HG02571 (cell line): Measurements from ENCODE around the gene PLEKHM3.
"Not testable (repeated sequence)": the region's sequence is repeated elsewhere in the genome, so short reads cannot be mapped to it uniquely, and the experiment has no call there.

Experiments
- ATAC-seq: cut with Tn5 transposase; IDR thresholded peaks from one replicate; pipeline ENCODE4 v1.9.1; 2021; ENCODE audit warnings: mild to moderate bottlenecking, moderate library complexity; ENCODE audit not compliant: unreplicated experiment

PLEKHM3 gene

GRCh38 chr2:208037564-208038487, 12.5 kb upstream of the PLEKHM3 start:
- no peak for ATAC-seq

GRCh38 chr2:208036357-208036756, 11.0 kb upstream of the PLEKHM3 start:
- ATAC-seq = no peak

GRCh38 chr2:208034503-208035140, 9.3 kb upstream of the PLEKHM3 start:
- no peak for ATAC-seq

GRCh38 chr2:208033701-208034502, 8.6 kb upstream of the PLEKHM3 start:
- ATAC-seq = peak; percentile 96

- ATAC-seq = no peak
Measured at GRCh38 chr2:208031608-208032019, 6.3 kb upstream of the PLEKHM3 start.

GRCh38 chr2:208025814-208026184, 472 bp upstream of the PLEKHM3 start:
- ATAC-seq = peak; percentile 15

GRCh38 chr2:208024091-208024490, 1.2 kb downstream of the PLEKHM3 start:
- ATAC-seq = no peak

- no peak for ATAC-seq
Measured at GRCh38 chr2:208020253-208020652, 5.1 kb downstream of the PLEKHM3 start.

- not testable (repeated sequence) for ATAC-seq
Measured at GRCh38 chr2:208018124-208018712, 7.1 kb downstream of the PLEKHM3 start.

- ATAC-seq = no peak
Measured at GRCh38 chr2:208017721-208018120, 7.6 kb downstream of the PLEKHM3 start.

- ATAC-seq = no peak
Measured at GRCh38 chr2:208015475-208015874, 9.9 kb downstream of the PLEKHM3 start.

- ATAC-seq = no peak
Measured at GRCh38 chr2:208013285-208014178, 11.8 kb downstream of the PLEKHM3 start.

- no peak for ATAC-seq
Measured at GRCh38 chr2:208012449-208012848, 12.9 kb downstream of the PLEKHM3 start.

- no peak for ATAC-seq
Measured at GRCh38 chr2:208010506-208010905, 14.8 kb downstream of the PLEKHM3 start.

- no peak for ATAC-seq
Measured at GRCh38 chr2:208006833-208007232, 18.5 kb downstream of the PLEKHM3 start.

GRCh38 chr2:208006337-208006736, 19.0 kb downstream of the PLEKHM3 start:
- no peak for ATAC-seq

GRCh38 chr2:208001924-208002323, 23.4 kb downstream of the PLEKHM3 start:
- ATAC-seq = no peak

- ATAC-seq = no peak
Measured at GRCh38 chr2:208000701-208001395, 24.5 kb downstream of the PLEKHM3 start.

GRCh38 chr2:207996848-207997247, 28.5 kb downstream of the PLEKHM3 start:
- no peak for ATAC-seq
